ENCODE results near the gene TYRO3.

Gene TYRO3

GRCh38 chr15:41545218-41545617 lies 13.8 kb upstream of the TYRO3 start:
- Histone ChIP-seq H3K4me2 (peak overlapping the region in 1 of 11 experiments; percentile 92; a peak in 1 of 22 replicates), H3K4me1 (peaks cover 10 to 17% (median 15%) of the 10 kb centered on the region in 10 experiments), H3K36me3 (peaks cover 0 to 5% (median 0%) of the 10 kb centered on the region in 11 experiments; a peak in 1 of 22 replicates), H3K4me3 (no peak overlapping the region), H3K27ac (peak overlapping the region in 3 of 11 experiments; percentile 40 to 93 (median 91); a peak in 2 of 22 replicates), H4K20me1 (0 out of 22 replicates have a peak, but pooled peaks cover 0 to 5% (median 0%) of the 10 kb centered on the region in 11 experiments), H3K9me3 (replicated peaks in 1 of 11) (no peaks in the 10 kb centered on the region), H3K27me3 (no peaks in the 10 kb centered on the region), H3K9ac (no peak overlapping the region)
- no peak for TF ChIP-seq Cebpa-rat (IDR thresholded peaks at IDR 0.05)

GRCh38 chr15:41546851-41547786 lies 11.9 kb upstream of the TYRO3 start:
- no peak overlapping the region for H3K9ac ChIP-seq

GRCh38 chr15:41550066-41550775 lies 8.8 kb upstream of the TYRO3 start:
- Histone ChIP-seq H4K20me1 (no peaks in the 10 kb centered on the region), H3K36me3 (no peaks in the 10 kb centered on the region), H3K4me1 (peaks cover 7 to 18% (median 12%) of the 10 kb centered on the region in 10 experiments), H3K4me2 (no peak overlapping the region), H3K4me3 (no peak overlapping the region), H3K9me3 (replicated peaks in 1 of 11) (no peaks in the 10 kb centered on the region), H3K27ac (no peak overlapping the region), H3K27me3 (no peaks in the 10 kb centered on the region), H3K9ac (no peak overlapping the region)
- peak in 4 of 11 experiments; percentile 12 to 59 (median 34); a peak in 4 of 22 replicates for TF ChIP-seq Cebpa-rat (IDR thresholded peaks at IDR 0.05)

More at GRCh38 chr15:41546851-41547786, 11.9 kb upstream of the TYRO3 start:
- Histone ChIP-seq H3K4me3 (no peak overlapping the region), H3K36me3 (0 out of 22 replicates have a peak, but pooled peaks cover 0 to 5% (median 0%) of the 10 kb centered on the region in 11 experiments), H3K9me3 (replicated peaks in 1 of 11) (no peaks in the 10 kb centered on the region), H4K20me1 (no peaks in the 10 kb centered on the region), H3K27me3 (no peaks in the 10 kb centered on the region), H3K4me2 (no peak overlapping the region), H3K27ac (no peak overlapping the region), H3K4me1 (peaks cover 10 to 17% (median 15%) of the 10 kb centered on the region in 10 experiments)
- TF ChIP-seq Cebpa-rat (IDR thresholded peaks at IDR 0.05), result no peak

GRCh38 chr15:41553731-41554130 lies 5.3 kb upstream of the TYRO3 start:
- Histone ChIP-seq H3K27ac (no peak overlapping the region), H3K4me1 (peaks cover 38 to 51% (median 45%) of the 10 kb centered on the region in 10 experiments), H4K20me1 (peaks cover 0 to 5% (median 0%) of the 10 kb centered on the region in 11 experiments; a peak in 2 of 22 replicates), H3K9ac (no peak overlapping the region), H3K4me2 (peak overlapping the region in 3 of 11 experiments; percentile 45 to 99 (median 94); a peak in 3 of 22 replicates), H3K27me3 (peaks cover 0 to 6% (median 0%) of the 10 kb centered on the region in 11 experiments; a peak in 3 of 22 replicates), H3K9me3 (replicated peaks in 1 of 11) (no peaks in the 10 kb centered on the region), H3K36me3 (no peaks in the 10 kb centered on the region), H3K4me3 (no peak overlapping the region)
- no peak for TF ChIP-seq Cebpa-rat (IDR thresholded peaks at IDR 0.05)

- peaks cover 38 to 51% (median 45%) of the 10 kb centered on the region in 10 experiments for H3K4me1 ChIP-seq
- H4K20me1 ChIP-seq, result peaks cover 0 to 5% (median 0%) of the 10 kb centered on the region in 11 experiments; a peak in 2 of 22 replicates
- peaks cover under 1 to 12% (median 3%) of the 10 kb centered on the region in 11 experiments; a peak in 20 of 22 replicates for H3K27me3 ChIP-seq
- no peak overlapping the region for H3K27ac ChIP-seq
- TF ChIP-seq Cebpa-rat (IDR thresholded peaks at IDR 0.05), result no peak
- no peaks in the 10 kb centered on the region for H3K9me3 ChIP-seq (replicated peaks in 1 of 11)
- H3K4me3 ChIP-seq, result no peak overlapping the region
- no peak overlapping the region for H3K9ac ChIP-seq
- no peaks in the 10 kb centered on the region for H3K36me3 ChIP-seq
- H3K4me2 ChIP-seq, result peak overlapping the region; percentile 17 to 99 (median 45); a peak in 17 of 22 replicates
Observed at GRCh38 chr15:41554343-41554742, 4.7 kb upstream of the TYRO3 start.

- Histone ChIP-seq H3K4me2 (peak overlapping the region; percentile 17 to 99 (median 45); a peak in 19 of 22 replicates), H3K4me3 (no peak overlapping the region), H4K20me1 (peaks cover 0 to 8% (median 0%) of the 10 kb centered on the region in 11 experiments; a peak in 2 of 22 replicates), H3K27me3 (peaks cover 7 to 17% (median 8%) of the 10 kb centered on the region in 11 experiments; a peak in 21 of 22 replicates), H3K36me3 (no peaks in the 10 kb centered on the region), H3K9me3 (replicated peaks in 1 of 11) (no peaks in the 10 kb centered on the region), H3K9ac (no peak overlapping the region), H3K4me1 (peaks cover 41 to 56% (median 48%) of the 10 kb centered on the region in 10 experiments), H3K27ac (no peak overlapping the region)
- TF ChIP-seq Cebpa-rat (IDR thresholded peaks at IDR 0.05), result no peak
Observed at GRCh38 chr15:41554915-41555314, 4.1 kb upstream of the TYRO3 start.

- Histone ChIP-seq H3K4me1 (peaks cover 41 to 74% (median 62%) of the 10 kb centered on the region in 10 experiments), H3K27ac (peak overlapping the region in 3 of 11 experiments; percentile 17 to 26 (median 23); a peak in 4 of 22 replicates), H3K27me3 (peaks cover 10 to 31% (median 24%) of the 10 kb centered on the region in 11 experiments; a peak in 21 of 22 replicates), H3K4me3 (no peak overlapping the region), H3K9me3 (replicated peaks in 1 of 11) (no peaks in the 10 kb centered on the region), H4K20me1 (peaks cover 0 to 25% (median 3%) of the 10 kb centered on the region in 11 experiments; a peak in 6 of 22 replicates), H3K9ac (no peak overlapping the region), H3K4me2 (peak overlapping the region; percentile 26 to 99 (median 97); a peak in 19 of 22 replicates), H3K36me3 (no peaks in the 10 kb centered on the region)
- no peak for TF ChIP-seq Cebpa-rat (IDR thresholded peaks at IDR 0.05)
Observed at GRCh38 chr15:41556677-41557076, 2.3 kb upstream of the TYRO3 start.

- Histone ChIP-seq H3K9ac (peak overlapping the region in 10 of 11 experiments; percentile 65 to 79 (median 77); a peak in 15 of 22 replicates), H3K4me3 (peak overlapping the region in 9 of 10 experiments; percentile 63 to 77 (median 68); a peak in 15 of 20 replicates), H3K4me1 (peaks cover 41 to 78% (median 68%) of the 10 kb centered on the region in 10 experiments), H3K27me3 (peaks cover 10 to 31% (median 24%) of the 10 kb centered on the region in 11 experiments; a peak in 21 of 22 replicates), H3K9me3 (replicated peaks in 1 of 11) (no peaks in the 10 kb centered on the region), H3K36me3 (no peaks in the 10 kb centered on the region; a peak in 1 of 22 replicates), H4K20me1 (peaks cover 0 to 26% (median 3%) of the 10 kb centered on the region in 11 experiments; a peak in 6 of 22 replicates), H3K4me2 (peak overlapping the region; percentile 90 to 99 (median 99)), H3K27ac (peak overlapping the region in 9 of 11 experiments; percentile 23 to 71 (median 60); a peak in 17 of 22 replicates)
- 0 out of 22 replicates have a peak, but pooled peaks of 3 of the 11 experiments have one; percentile 9 to 40 (median 25) for TF ChIP-seq Cebpa-rat (IDR thresholded peaks at IDR 0.05)
Observed at GRCh38 chr15:41557673-41558399, 1.2 kb upstream of the TYRO3 start.
